OCI-LY7 (cell line): ENCODE data around the gene PDLIM1. TPM values are rescaled to one million over a fixed set of nuclear protein-coding genes. Genes with fewer than 3 reads are reported as not detected.

ENCODE experiments used
- BruUV-seq: library from RNA; stranded (reverse); fragments of 400-500 nt; replicated peaks from 2 replicates; lab custom pipeline; 2021; lab: Mats Ljungman, UMichigan
- CTCF ChIA-PET: fragments of 300-600 bp; sonication (Branson Sonifier 250); formaldehyde crosslinking; loops from one replicate; lab custom pipeline; 2022; ENCODE audit warnings: antibody characterized with exemption; ENCODE audit not compliant: unreplicated experiment; lab: Charles Lee
- POLR2A ChIA-PET: fragments of 300-600 bp; sonication (Branson Sonifier 250); formaldehyde crosslinking; loops from one replicate; lab custom pipeline; 2022; ENCODE audit warnings: antibody characterized with exemption; lab: Charles Lee
- DNase-seq: peaks from one replicate; pipeline ENCODE4 v3.0.0-alpha.2; 2015; ENCODE audit warnings: low spot score
- H2AFZ ChIP-seq: fragments of 200-600 bp; sonication (generic), shearing (Covaris generic); 2 replicates; pipeline ENCODE4 v1.6.1; 2014; ENCODE audit warnings: mild to moderate bottlenecking, antibody characterized with exemption, low read length, moderate library complexity
- H3K27ac ChIP-seq: fragments of 200-600 bp; sonication (generic); 2 replicates; pipeline ENCODE4 v1.5.1; 2014; ENCODE audit warnings: mixed run types, low read depth, mild to moderate bottlenecking, moderate library complexity, low read length, inconsistent platforms; ENCODE audit not compliant: poor library complexity, severe bottlenecking
- H3K36me3 ChIP-seq: fragments of 200-600 bp; sonication (generic); 2 replicates; pipeline ENCODE4 v1.6.1; 2014; ENCODE audit warnings: mild to moderate bottlenecking, antibody characterized with exemption, low read length, moderate library complexity, mixed read lengths; ENCODE audit not compliant: insufficient read depth
- H3K4me1 ChIP-seq: fragments of 200-600 bp; sonication (generic); 2 replicates; pipeline ENCODE4 v1.5.1; 2014; ENCODE audit warnings: mild to moderate bottlenecking, low read length; ENCODE audit not compliant: insufficient read depth, poor library complexity, severe bottlenecking
- H3K4me2 ChIP-seq: fragments of 200-600 bp; sonication (generic); 2 replicates; pipeline ENCODE4 v1.6.1; 2014; ENCODE audit warnings: mild to moderate bottlenecking, low read length
- H3K4me3 ChIP-seq: fragments of 200-600 bp; sonication (generic); 2 replicates; pipeline ENCODE4 v1.5.1; 2014; ENCODE audit warnings: mild to moderate bottlenecking, low read depth, low read length; ENCODE audit not compliant: poor library complexity, severe bottlenecking
- H3K79me2 ChIP-seq: fragments of 200-600 bp; sonication (generic); 2 replicates; pipeline ENCODE4 v1.6.1; 2016; ENCODE audit warnings: low read depth, mild to moderate bottlenecking, low read length, moderate library complexity, mixed read lengths; ENCODE audit not compliant: insufficient read depth
- H3K9me2 ChIP-seq: fragments of 200-600 bp; sonication (generic); 2 replicates; pipeline ENCODE4 v1.6.1; 2016; ENCODE audit warnings: mild to moderate bottlenecking, low read length, mixed read lengths; ENCODE audit not compliant: insufficient read depth
- H3K9me3 ChIP-seq: fragments of 200-600 bp; sonication (generic); 2 replicates; pipeline ENCODE4 v1.6.1; 2014; ENCODE audit warnings: mild to moderate bottlenecking, mixed run types, low read length, mixed read lengths
- H4K20me1 ChIP-seq: fragments of 200-600 bp; sonication (generic); 2 replicates; pipeline ENCODE4 v1.6.1; 2014; ENCODE audit warnings: mild to moderate bottlenecking, antibody characterized with exemption, low read length, moderate library complexity, mixed read lengths; ENCODE audit not compliant: insufficient read depth
- EZH2phosphoT487 ChIP-seq: fragments of 200-600 bp; sonication (generic); IDR thresholded peaks from 2 replicates; pipeline ENCODE4 v1.6.1; 2018; ENCODE audit warnings: low read depth, borderline replicate concordance, mild to moderate bottlenecking, mixed run types, antibody characterized with exemption, low read length, moderate library complexity, mixed read lengths
- intact Hi-C: fragments of 100-400 bp; cut with micrococcal nuclease; formaldehyde crosslinking; loops from one replicate; pipeline ENCODE4 v1.10.0; 2022; ENCODE audit not compliant: unreplicated experiment
- total RNA-seq, 2 experiments: library from RNA; depleted of rRNA in 1 of 2; stranded (reverse); fragments of >200 nt in 1 of 2; shearing (Covaris generic) in 1 of 2; gene quantifications; 2 replicates each; pipeline ENCODE4 v1.2.3, GENCODE V29; 2014 to 2022
- TF ChIP-seq, protein P1 (sequence below): fragments of 200-600 bp; sonication (generic); conservative IDR thresholded peaks from 2 replicates; pipeline ENCODE4 v1.5.1; 2014; ENCODE audit warnings: mild to moderate bottlenecking, antibody characterized with exemption, low read length, moderate library complexity, mixed read lengths

The PDLIM1 gene
- total RNA-seq, 2 experiments from 2014 or later = 22.3 to 105 TPM

DNA sequence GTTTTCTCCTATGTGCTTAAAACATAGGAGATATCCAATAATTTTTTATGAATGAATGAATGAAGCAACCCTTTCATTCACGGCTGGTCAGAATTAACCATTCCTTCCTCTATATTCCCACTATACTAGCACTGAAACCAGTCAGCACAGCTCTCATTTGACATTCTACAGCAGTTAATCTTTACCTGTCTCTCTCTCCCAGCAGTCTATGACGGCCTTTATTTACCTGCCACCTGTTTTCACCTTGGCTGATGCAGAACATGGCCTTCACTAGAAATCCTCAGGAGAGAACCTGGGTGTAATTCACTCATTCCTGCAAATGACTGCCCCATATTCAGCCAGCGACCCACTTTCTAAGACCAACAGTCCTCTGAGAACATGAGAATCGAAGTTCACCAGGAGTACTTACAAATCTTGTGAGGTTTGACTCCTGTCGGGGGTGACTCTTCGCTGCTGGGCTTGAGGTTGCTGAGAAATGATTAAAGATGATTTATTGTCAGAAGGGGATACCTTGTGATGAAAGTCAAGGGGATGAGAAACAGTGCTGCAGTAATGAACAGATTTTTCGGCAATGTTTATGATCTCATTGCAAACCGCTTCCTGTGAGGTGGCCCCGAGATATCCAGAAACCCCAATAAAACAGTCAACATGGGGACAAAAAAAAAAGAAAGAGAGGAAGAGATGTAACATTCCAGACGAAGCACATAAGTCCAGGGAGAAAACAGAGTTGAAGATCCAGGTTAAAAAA lies 30.9 kb upstream of the PDLIM1 start:
- TF ChIP-seq, protein P1, sequence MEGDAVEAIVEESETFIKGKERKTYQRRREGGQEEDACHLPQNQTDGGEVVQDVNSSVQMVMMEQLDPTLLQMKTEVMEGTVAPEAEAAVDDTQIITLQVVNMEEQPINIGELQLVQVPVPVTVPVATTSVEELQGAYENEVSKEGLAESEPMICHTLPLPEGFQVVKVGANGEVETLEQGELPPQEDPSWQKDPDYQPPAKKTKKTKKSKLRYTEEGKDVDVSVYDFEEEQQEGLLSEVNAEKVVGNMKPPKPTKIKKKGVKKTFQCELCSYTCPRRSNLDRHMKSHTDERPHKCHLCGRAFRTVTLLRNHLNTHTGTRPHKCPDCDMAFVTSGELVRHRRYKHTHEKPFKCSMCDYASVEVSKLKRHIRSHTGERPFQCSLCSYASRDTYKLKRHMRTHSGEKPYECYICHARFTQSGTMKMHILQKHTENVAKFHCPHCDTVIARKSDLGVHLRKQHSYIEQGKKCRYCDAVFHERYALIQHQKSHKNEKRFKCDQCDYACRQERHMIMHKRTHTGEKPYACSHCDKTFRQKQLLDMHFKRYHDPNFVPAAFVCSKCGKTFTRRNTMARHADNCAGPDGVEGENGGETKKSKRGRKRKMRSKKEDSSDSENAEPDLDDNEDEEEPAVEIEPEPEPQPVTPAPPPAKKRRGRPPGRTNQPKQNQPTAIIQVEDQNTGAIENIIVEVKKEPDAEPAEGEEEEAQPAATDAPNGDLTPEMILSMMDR = no peak
- no peak for TF ChIP-seq EZH2phosphoT487
- ChIA-PET CTCF (no interaction called here), POLR2A (interaction anchor here (1.1 kb wide), 1 partner anchor 11 kb away, joined by 3 read pairs; no protein-coding TSS in a partner anchor)
- Histone ChIP-seq H3K4me2 (no peak overlapping the region), H3K9me3 (no peaks in the 10 kb centered on the region), H4K20me1 (no peaks in the 10 kb centered on the region), H3K79me2 (no peaks in the 10 kb centered on the region), H3K4me3 (no peak overlapping the region), H3K4me1 (peaks cover 12% of the 10 kb centered on the region), H3K36me3 (no peaks in the 10 kb centered on the region), H3K9me2 (no peaks in the 10 kb centered on the region), H2AFZ (no peak overlapping the region), H3K27ac (no peak overlapping the region)
- intact Hi-C loops = no loop called here
- BruUV-seq = no TSS peak
- DNase-seq = no peak

DNA sequence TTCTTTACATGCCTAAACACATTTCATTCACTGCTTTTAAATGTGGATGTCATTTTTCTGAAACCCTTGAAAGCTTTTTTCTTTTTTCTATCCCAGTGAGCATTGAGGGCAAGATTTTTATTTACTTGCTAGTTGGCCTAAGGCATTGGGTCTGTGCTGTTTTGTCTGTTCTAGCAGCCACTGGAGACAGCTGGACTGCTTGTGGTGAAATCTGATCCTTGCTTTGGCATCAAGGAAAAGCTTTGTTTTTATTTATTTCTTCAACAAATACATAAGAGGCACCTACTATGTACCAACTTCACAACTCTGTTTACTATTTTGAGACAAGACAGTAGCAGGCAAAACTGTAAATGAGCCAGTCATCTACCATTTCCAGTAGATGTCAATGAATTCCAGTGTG lies 28.4 kb upstream of the PDLIM1 start:
- H3K4me2 ChIP-seq = no peak overlapping the region
- H4K20me1 ChIP-seq = no peaks in the 10 kb centered on the region
- no peaks in the 10 kb centered on the region for H3K79me2 ChIP-seq
- no peak for TF ChIP-seq EZH2phosphoT487
- no peak overlapping the region for H2AFZ ChIP-seq
- ChIA-PET CTCF (no interaction called here), POLR2A (interaction anchor here (0.6 to 1.3 kb wide), 3 partner anchors 10 to 31 kb away, joined by 3 read pairs; no protein-coding TSS in a partner anchor)
- H3K9me3 ChIP-seq = no peaks in the 10 kb centered on the region
- H3K36me3 ChIP-seq = no peaks in the 10 kb centered on the region
- BruUV-seq = no TSS peak
- intact Hi-C loops = no loop called here
- H3K4me3 ChIP-seq = no peak overlapping the region
- peaks cover 12% of the 10 kb centered on the region for H3K4me1 ChIP-seq
- no peak overlapping the region for H3K27ac ChIP-seq
- DNase-seq = no peak
- H3K9me2 ChIP-seq = no peaks in the 10 kb centered on the region

DNA sequence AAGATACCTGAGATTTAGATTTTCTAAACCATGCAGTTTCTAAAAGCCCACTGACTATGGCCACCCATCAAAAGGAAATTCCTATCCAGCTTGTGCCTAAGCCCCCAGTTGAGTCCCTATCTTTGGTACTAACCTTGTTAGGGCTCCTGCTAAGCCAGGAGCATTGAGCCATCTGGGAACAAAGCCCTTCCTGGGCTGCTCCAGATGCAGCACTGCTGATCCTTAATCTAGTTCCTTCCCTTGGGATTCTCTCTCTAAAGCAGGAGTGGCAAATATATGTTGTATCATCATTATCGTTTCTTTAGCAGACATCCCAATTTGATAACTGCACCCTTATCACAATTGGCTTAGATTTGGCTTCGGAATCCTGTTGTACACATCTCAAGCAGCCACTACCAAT lies 24.7 kb upstream of the PDLIM1 start:
- no peaks in the 10 kb centered on the region for H3K36me3 ChIP-seq
- no peak for TF ChIP-seq EZH2phosphoT487
- TF ChIP-seq, protein P1 = no peak
- H3K27ac ChIP-seq = no peak overlapping the region
- H2AFZ ChIP-seq = no peak overlapping the region
- peaks cover 11% of the 10 kb centered on the region for H3K4me1 ChIP-seq
- H3K4me2 ChIP-seq = no peak overlapping the region
- H4K20me1 ChIP-seq = no peaks in the 10 kb centered on the region
- no peaks in the 10 kb centered on the region for H3K79me2 ChIP-seq
- no peaks in the 10 kb centered on the region for H3K9me2 ChIP-seq
- CTCF ChIA-PET = interaction anchor here (0.5 kb wide), 1 partner anchor 14 kb away, joined by 3 read pairs; no protein-coding TSS in a partner anchor
- BruUV-seq = no TSS peak
- DNase-seq = no peak
- POLR2A ChIA-PET = interaction anchor here (0.8 kb wide), 1 partner anchor 11 kb away, joined by 3 read pairs; no protein-coding TSS in a partner anchor
- no peak overlapping the region for H3K4me3 ChIP-seq
- intact Hi-C loops = no loop called here
- no peaks in the 10 kb centered on the region for H3K9me3 ChIP-seq
